HG03103 (cell line): ENCODE results near the gene C1QTNF3.
"Not testable (repeated sequence)": the region's sequence is repeated elsewhere in the genome, so short reads cannot be mapped to it uniquely, and the experiment has no call there.

Source experiments
- ATAC-seq: cut with Tn5 transposase; IDR thresholded peaks from one replicate; pipeline ENCODE4 v1.9.1; 2021; ENCODE audit warnings: low read depth; ENCODE audit not compliant: unreplicated experiment

The C1QTNF3 gene

DNA sequence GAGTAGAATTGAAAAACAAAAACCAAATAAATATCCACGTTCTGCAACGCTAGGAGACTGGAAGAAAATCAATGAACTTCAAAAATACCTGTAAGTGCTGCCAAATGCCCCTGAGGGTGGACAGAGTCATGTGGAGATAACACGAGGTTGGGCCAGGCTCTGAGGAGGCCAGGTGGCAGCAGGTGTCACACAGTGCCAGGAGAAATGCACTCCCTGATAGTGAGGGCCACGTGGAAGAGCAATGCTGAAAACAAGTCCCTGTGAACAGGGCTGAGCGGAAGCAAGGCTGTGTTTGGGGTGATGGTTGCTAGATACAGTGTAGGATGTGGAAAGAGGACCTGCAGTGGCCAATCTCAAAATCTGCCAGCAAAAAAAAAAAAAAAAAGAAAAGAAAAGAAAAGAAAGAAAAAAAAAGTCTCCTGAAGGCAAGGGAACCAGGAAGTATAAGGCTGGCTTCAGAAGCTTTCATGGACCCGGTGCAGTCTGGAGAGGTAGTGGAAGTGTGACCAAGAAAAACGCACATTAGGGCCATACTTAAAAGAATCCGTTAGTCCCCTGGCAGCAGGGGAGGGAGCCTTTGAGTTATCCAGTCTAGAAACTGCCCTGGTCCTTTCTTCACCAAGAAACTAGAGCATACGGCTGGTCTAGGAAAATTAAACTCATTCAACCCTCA is 16.8 kb downstream of the C1QTNF3 start:
- no peak for ATAC-seq

DNA sequence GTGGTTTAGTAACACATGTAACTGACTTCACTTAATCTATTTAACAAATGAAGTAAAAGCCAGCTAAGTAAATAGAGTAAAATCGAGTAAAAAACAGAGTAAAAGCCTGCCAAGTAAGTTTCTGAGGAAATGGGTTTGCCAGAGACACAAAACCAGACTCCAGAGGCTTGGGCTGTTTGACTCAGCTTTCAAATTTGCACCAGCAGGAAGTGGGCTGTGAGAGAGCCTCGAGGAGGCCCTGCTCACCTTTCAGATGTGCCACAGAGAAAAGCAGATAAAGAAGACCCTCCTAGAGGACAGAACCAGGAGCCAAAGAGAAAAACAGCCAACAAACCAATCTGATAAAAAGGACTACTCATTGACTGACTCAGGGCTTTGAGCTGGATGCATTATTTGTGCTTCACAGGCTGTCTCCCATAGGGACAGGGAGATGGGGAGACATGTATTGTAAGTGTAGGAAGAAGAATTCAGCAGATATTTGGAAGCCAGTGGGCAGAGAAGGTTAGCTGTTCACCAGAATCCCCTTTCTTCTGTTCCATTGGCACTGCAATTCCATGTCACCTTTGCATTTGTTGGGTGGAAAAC is 20.8 kb downstream of the C1QTNF3 start:
- ATAC-seq = peak; percentile 92

GRCh38 chr5:34021334-34021733 is 21.7 kb downstream of the C1QTNF3 start:
- ATAC-seq = no peak

DNA sequence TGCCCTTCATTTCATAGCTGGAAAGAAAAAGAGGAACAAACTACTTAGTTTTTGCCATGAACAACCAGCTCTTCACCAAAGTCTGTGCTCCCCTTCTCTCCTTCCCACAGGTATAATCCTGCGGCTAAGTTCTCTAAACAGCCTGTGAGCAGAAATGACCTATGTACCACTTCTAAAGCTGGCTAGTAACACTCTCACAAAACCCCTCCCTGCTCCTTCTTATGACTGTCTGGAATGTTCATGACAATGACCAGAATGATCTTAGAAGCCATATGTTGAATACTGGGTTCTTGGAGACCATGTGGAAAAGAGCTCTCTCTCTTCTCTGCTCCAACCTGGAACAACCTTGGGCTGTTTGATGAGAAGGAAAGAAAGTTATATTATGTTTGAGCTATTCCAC is 22.3 kb downstream of the C1QTNF3 start:
- ATAC-seq = no peak

- ATAC-seq = no peak
These were observed 25.8 kb downstream of the C1QTNF3 start for GRCh38 chr5:34017254-34017653.

- ATAC-seq = no peak
These were observed 26.3 kb downstream of the C1QTNF3 start for GRCh38 chr5:34016750-34017149.

GRCh38 chr5:34016222-34016621 is 26.8 kb downstream of the C1QTNF3 start:
- ATAC-seq = no peak

DNA sequence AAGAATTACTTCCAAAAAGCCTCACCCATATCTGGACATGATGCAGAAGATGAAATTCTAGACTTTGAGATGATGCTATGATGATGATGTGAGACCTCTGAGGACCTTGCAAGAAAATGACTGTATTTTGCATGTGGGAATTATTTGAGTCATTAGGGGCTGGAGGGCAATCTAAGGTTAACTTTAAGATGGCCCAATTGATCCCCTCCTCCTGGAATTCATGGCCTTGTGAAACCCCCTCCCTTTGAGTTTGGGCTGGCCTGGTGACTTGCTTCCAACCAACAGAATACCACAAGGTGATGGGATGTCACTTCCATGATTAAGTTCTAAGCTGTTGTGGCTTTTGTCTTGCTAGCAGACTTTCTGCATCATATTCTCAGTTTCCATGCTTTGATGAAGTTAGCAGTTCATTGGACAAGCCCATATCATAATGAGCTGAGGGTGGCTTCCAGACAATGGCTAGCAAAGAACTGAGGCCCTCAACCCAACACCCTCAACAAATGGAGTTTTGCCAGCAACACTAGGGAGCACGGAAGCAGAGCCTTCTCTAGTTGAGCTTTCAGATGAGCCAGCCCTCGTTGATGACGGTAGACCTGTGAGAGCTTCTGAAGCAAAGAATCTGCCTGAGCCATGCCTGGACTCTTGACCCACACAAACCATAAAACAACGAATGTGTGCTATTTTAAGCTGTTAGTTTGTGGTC is 27.7 kb downstream of the C1QTNF3 start:
- no peak for ATAC-seq

DNA sequence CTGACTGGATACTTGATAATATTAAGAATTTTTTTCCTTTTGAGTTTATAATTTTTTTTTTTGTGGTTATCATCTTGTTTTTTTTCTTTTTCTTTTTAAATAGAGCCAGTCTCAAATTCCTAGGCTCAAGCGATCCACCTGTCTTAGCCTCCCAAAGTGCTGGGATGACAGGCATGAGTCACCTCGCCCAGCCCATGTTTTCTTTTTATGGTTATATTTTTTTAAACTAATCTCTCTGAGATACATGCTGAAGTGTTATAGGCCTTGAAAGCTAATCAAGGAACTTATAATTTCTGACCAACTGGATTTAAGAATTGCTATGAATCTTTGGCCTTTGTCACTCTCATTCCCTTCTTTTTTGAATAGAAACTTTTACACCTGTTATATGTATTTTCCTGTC is 28.4 kb downstream of the C1QTNF3 start:
- no peak for ATAC-seq

- no peak for ATAC-seq
These were observed 29.5 kb downstream of the C1QTNF3 start for GRCh38 chr5:34013547-34013946.

GRCh38 chr5:34012791-34013190 is 30.2 kb downstream of the C1QTNF3 start:
- no peak for ATAC-seq

- no peak for ATAC-seq
These were observed 31.5 kb downstream of the C1QTNF3 start for GRCh38 chr5:34011536-34011935.

DNA sequence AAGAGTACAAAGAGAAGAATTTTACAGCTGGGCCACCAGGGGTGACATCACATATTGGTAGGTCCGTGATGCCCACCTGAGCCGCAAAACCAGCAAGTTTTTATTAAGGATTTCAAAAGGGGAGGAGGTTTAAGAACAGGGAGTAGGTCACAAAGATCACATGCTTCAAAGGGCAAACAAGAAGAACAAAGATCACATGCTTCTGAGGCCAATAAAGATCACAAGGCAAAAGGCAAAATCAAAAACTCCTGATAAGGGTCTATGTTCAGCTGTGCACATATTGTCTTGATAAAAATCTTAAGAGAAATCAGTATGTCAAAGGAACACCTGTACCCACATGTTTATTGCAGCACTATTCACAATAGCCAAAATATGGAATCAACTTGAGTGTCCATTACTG is 32.9 kb downstream of the C1QTNF3 start:
- not testable (repeated sequence) for ATAC-seq

DNA sequence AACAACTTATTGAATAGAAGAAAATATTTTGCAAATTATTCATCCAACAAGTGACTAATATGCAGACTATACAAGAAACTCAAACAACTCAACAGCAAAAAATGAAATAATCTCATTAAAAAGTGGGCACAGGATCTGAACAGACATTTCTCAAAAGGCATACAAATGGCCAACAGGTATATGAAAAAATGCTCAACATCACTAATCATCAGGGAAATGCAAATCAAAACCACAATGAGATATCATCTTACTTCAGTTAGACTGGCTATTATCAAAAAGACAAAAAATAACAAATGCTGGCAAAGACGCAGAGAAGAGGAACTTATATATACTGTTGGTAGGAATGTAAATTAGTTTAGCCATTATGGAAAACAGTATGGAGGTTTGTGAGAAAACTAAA is 33.4 kb downstream of the C1QTNF3 start:
- ATAC-seq = no peak

GRCh38 chr5:34008802-34009201 is 34.2 kb downstream of the C1QTNF3 start:
- ATAC-seq = no peak

DNA sequence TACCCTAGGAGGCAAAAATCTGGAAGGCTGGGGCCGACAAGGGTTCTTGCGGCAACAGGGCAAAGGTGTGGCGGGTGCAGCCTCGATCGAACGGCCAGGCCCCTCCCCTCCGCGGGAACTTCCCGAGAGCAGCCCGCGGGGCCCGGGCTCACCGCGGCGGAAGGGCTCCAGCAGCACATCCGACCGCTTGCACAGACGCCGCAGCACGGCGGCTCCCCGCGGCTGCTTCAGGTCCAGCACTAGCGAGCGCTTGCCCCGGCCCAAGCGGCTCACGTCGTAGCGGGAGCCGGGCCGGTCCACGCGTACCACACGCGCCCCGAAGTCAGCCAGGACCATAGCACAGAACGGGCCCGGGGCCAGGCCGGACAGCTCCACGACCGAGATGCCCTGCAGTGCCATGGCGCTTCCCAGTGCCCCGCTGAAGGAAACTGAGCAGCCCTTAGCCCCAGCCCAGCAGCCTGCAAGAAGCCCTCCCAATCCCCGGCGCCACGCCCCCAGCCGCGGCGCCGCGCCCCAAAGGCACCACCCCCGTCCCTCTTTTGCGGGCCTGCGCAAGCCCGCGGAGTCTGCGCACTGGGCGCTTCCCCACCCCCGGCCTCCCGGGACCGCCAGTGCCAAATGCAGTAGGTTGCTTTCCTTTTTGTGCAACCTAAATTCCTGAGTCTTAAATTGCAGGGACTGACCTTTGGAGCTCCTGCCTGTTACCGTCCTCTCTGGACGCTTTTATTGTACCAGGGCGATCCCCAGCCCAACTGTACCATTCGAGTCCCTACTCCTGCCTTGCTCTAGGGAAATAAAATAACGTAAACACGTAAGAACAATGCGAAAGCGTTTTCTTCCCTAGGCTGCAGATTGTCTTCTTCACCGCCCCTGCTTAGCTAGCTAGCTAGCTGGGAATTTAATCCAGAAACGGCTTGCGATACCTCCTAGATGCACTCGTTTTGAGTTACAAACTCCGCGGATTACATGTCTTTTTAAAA is 35.1 kb downstream of the C1QTNF3 start, which contains the start of gene AMACR:
TSS of gene AMACR (minus strand) at position 430 of the 980 bp plus-strand sequence. CDS start at position 399, 31 bp downstream.
- ATAC-seq = peak; percentile 86

DNA sequence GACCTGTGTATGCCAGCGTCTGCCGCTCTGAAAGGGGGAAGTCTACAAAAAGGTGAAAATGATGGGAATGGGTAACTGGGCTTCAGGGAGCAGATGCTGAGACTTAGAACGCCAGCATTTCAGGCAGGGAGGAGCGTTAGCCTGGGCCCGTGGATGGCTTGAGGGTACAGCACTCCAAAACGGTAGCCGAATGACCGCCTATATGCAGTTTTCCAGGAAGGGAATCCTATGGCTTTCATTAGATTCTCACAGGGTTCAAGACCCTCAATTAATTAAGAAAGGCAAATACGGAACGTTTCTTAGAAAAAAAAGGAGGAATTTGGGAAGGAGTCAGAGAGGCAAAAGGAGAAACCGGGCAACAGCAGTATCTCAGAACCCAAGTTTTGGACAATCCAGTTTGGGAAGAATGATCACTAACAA is 35.8 kb downstream of the C1QTNF3 start:
- ATAC-seq = no peak

DNA sequence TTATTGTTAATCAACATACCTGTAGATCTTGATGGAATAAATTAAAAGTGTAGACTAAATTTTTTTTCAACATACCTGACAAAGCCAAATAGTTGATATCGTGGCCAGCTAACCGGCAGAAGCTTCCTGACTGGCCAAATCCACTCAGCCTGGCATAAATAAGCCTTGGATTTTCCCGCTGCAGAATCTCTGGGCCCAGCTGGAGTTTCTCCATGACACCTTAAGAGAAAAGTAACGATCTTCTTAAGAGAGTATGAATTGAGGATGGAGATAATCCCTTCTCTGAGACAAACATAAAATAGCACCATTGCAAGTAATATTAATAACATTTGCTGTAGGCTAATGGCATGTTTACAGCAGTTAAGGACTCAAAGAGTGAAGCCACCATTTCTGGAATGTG is 37.3 kb downstream of the C1QTNF3 start:
- ATAC-seq = no peak

GRCh38 chr5:34005211-34005610 is 37.8 kb downstream of the C1QTNF3 start:
- ATAC-seq = no peak

GRCh38 chr5:34003941-34004340 is 39.1 kb downstream of the C1QTNF3 start:
- no peak for ATAC-seq
